HEK293 (cell line): ENCODE measurements around the gene ABCA3.

ENCODE experiments used
- FEZF1 ChIP-seq: fragments of 450-650 bp; formaldehyde crosslinking; IDR thresholded peaks from 2 replicates; pipeline ENCODE4 v1.5.1; 2016; ENCODE audit warnings: missing biosample characterization, missing genetic modification characterization
- KLF1 ChIP-seq: fragments of 450-650 bp; formaldehyde crosslinking; IDR thresholded peaks from 2 replicates; pipeline ENCODE4 v1.5.1; 2016; ENCODE audit warnings: missing biosample characterization, missing genetic modification characterization
- KLF8 ChIP-seq: fragments of 450-650 bp; formaldehyde crosslinking; IDR thresholded peaks from 2 replicates; pipeline ENCODE4 v1.5.1; 2016; ENCODE audit warnings: missing biosample characterization, missing genetic modification characterization
- KLF9 ChIP-seq: fragments of 450-650 bp; formaldehyde crosslinking; IDR thresholded peaks from 2 replicates; pipeline ENCODE4 v1.5.1; 2016; ENCODE audit warnings: missing biosample characterization, missing genetic modification characterization, low read depth
- MYNN ChIP-seq: fragments of 450-650 bp; formaldehyde crosslinking; IDR thresholded peaks from 2 replicates; pipeline ENCODE4 v1.5.1; 2016; ENCODE audit warnings: missing biosample characterization, missing genetic modification characterization, borderline replicate concordance
- OSR2 ChIP-seq: fragments of 450-650 bp; formaldehyde crosslinking; IDR thresholded peaks from 2 replicates; pipeline ENCODE4 v1.5.1; 2016; ENCODE audit warnings: missing biosample characterization, missing genetic modification characterization
- SCRT2 ChIP-seq: fragments of 450-650 bp; formaldehyde crosslinking; IDR thresholded peaks from 2 replicates; pipeline ENCODE4 v1.5.1; 2016; ENCODE audit warnings: missing biosample characterization, missing genetic modification characterization
- SETDB1 ChIP-seq: IDR thresholded peaks from one replicate; pipeline ENCODE4 v1.6.1; 2017; ENCODE audit warnings: mild to moderate bottlenecking, low read length, moderate library complexity, mixed read lengths; ENCODE audit not compliant: insufficient read length
- SP2 ChIP-seq: fragments of 450-650 bp; formaldehyde crosslinking; IDR thresholded peaks from 2 replicates; pipeline ENCODE4 v1.5.1; 2016; ENCODE audit warnings: missing biosample characterization, missing genetic modification characterization
- YY2 ChIP-seq: fragments of 450-650 bp; formaldehyde crosslinking; IDR thresholded peaks from 2 replicates; pipeline ENCODE4 v1.5.1; 2016; ENCODE audit warnings: missing biosample characterization, missing genetic modification characterization
- ZBTB17 ChIP-seq: fragments of 450-650 bp; formaldehyde crosslinking; IDR thresholded peaks from 2 replicates; pipeline ENCODE4 v1.5.1; 2016; ENCODE audit warnings: missing biosample characterization, missing genetic modification characterization
- ZNF26 ChIP-seq: fragments of 450-650 bp; formaldehyde crosslinking; IDR thresholded peaks from 2 replicates; pipeline ENCODE4 v1.5.1; 2016; ENCODE audit warnings: missing biosample characterization, missing genetic modification characterization
- ZNF324 ChIP-seq: fragments of 450-650 bp; formaldehyde crosslinking; IDR thresholded peaks from 2 replicates; pipeline ENCODE4 v1.5.1; 2016; ENCODE audit warnings: missing biosample characterization, missing genetic modification characterization
- ZNF335 ChIP-seq: fragments of 450-650 bp; formaldehyde crosslinking; conservative IDR thresholded peaks from 2 replicates; pipeline ENCODE4 v1.5.1; 2016; ENCODE audit warnings: missing biosample characterization, missing genetic modification characterization
- ZNF341 ChIP-seq: fragments of 450-650 bp; formaldehyde crosslinking; IDR thresholded peaks from 2 replicates; pipeline ENCODE4; 2016; ENCODE audit warnings: low read depth, missing biosample characterization, missing genetic modification characterization
- ZNF37A ChIP-seq: fragments of 450-650 bp; IDR thresholded peaks from 2 replicates; pipeline ENCODE4 v1.5.1; 2018; ENCODE audit warnings: missing biosample characterization, missing genetic modification characterization
- ZNF521 ChIP-seq: fragments of 450-650 bp; formaldehyde crosslinking; IDR thresholded peaks from 2 replicates; pipeline ENCODE4 v1.5.1; 2017; ENCODE audit warnings: missing biosample characterization, mild to moderate bottlenecking, missing genetic modification characterization
- ZNF530 ChIP-seq: fragments of 450-650 bp; formaldehyde crosslinking; IDR thresholded peaks from 2 replicates; pipeline ENCODE4 v1.5.1; 2016; ENCODE audit warnings: low read depth, missing biosample characterization, missing genetic modification characterization
- ZNF560 ChIP-seq: fragments of 450-650 bp; formaldehyde crosslinking; IDR thresholded peaks from 2 replicates; pipeline ENCODE4 v1.5.1; 2017; ENCODE audit warnings: missing biosample characterization, missing genetic modification characterization, borderline replicate concordance
- ZNF561 ChIP-seq: fragments of 450-650 bp; IDR thresholded peaks from 2 replicates; pipeline ENCODE4 v1.5.1; 2018; ENCODE audit warnings: missing biosample characterization, missing genetic modification characterization, borderline replicate concordance
- ZNF621 ChIP-seq: fragments of 450-650 bp; formaldehyde crosslinking; IDR thresholded peaks from 2 replicates; pipeline ENCODE4 v1.5.1; 2017; ENCODE audit warnings: missing biosample characterization, missing genetic modification characterization
- ZNF629 ChIP-seq: fragments of 450-650 bp; formaldehyde crosslinking; IDR thresholded peaks from 2 replicates; pipeline ENCODE4 v1.5.1; 2017; ENCODE audit warnings: missing biosample characterization, missing genetic modification characterization
- ZNF645 ChIP-seq: fragments of 450-650 bp; formaldehyde crosslinking; IDR thresholded peaks from 2 replicates; pipeline ENCODE4; 2016; ENCODE audit warnings: missing biosample characterization, missing genetic modification characterization
- ZNF664 ChIP-seq: fragments of 450-650 bp; formaldehyde crosslinking; IDR thresholded peaks from 2 replicates; pipeline ENCODE4 v1.5.1; 2016; ENCODE audit warnings: missing biosample characterization, missing genetic modification characterization
- ZNF777 ChIP-seq: fragments of 450-650 bp; formaldehyde crosslinking; IDR thresholded peaks from 2 replicates; pipeline ENCODE4 v1.5.1; 2017; ENCODE audit warnings: missing biosample characterization, missing genetic modification characterization, borderline replicate concordance
- ZNF791 ChIP-seq: fragments of 450-650 bp; formaldehyde crosslinking; IDR thresholded peaks from 2 replicates; pipeline ENCODE4 v1.5.1; 2016; ENCODE audit warnings: missing biosample characterization, missing genetic modification characterization
- ZSCAN30 ChIP-seq: fragments of 450-650 bp; IDR thresholded peaks from 2 replicates; pipeline ENCODE4 v1.5.1; 2018; ENCODE audit warnings: missing biosample characterization, mild to moderate bottlenecking, missing genetic modification characterization, moderate library complexity
- TF ChIP-seq, protein P1 (sequence below): fragments of 450-650 bp; formaldehyde crosslinking; IDR thresholded peaks from 2 replicates; pipeline ENCODE4 v1.5.1; 2016; ENCODE audit warnings: missing biosample characterization, missing genetic modification characterization
- TF ChIP-seq, protein P2 (sequence below): fragments of 450-650 bp; formaldehyde crosslinking; IDR thresholded peaks from 2 replicates; pipeline ENCODE4 v1.5.1; 2016; ENCODE audit warnings: missing biosample characterization, missing genetic modification characterization
- TF ChIP-seq, protein P3 (sequence below): fragments of 450-650 bp; formaldehyde crosslinking; IDR thresholded peaks from 2 replicates; pipeline ENCODE4 v1.5.1; 2017; ENCODE audit warnings: missing biosample characterization, missing genetic modification characterization

Gene ABCA3

GRCh38 chr16:2340564-2341455 is at the start of gene ABCA3 (continued):
- peak; percentile 67 for TF ChIP-seq ZBTB17
- TF ChIP-seq KLF1 (tag by site-specific recombination) = peak; percentile 55
- TF ChIP-seq ZSCAN30 = peak; percentile 95
- peak; percentile 38; the same call in 1 of the 2 replicates for TF ChIP-seq KLF9 (tag by site-specific recombination)
- TF ChIP-seq ZNF26 (tag by site-specific recombination) = no peak
- no peak for TF ChIP-seq ZNF791
- TF ChIP-seq SCRT2 (tag by site-specific recombination) = 0 out of 2 replicates have a peak, but pooled peaks have one; percentile 24
- TF ChIP-seq KLF8 = peak; percentile 67; the same call in 1 of the 2 replicates
- peak; percentile 88 for TF ChIP-seq ZNF324 (tag by site-specific recombination)
- TF ChIP-seq ZNF335 (tag by site-specific recombination) = peak; percentile 49; the same call in 1 of the 2 replicates
- no peak for TF ChIP-seq ZNF664 (tag by site-specific recombination)
- TF ChIP-seq ZNF777 = 0 out of 2 replicates have a peak, but pooled peaks have one; percentile 45
- TF ChIP-seq SETDB1 = peak; percentile 78
- peak; percentile 74 for TF ChIP-seq OSR2 (tag by site-specific recombination)
- TF ChIP-seq ZNF561 = peak; percentile 87; the same call in 1 of the 2 replicates
- TF ChIP-seq, protein P1, sequence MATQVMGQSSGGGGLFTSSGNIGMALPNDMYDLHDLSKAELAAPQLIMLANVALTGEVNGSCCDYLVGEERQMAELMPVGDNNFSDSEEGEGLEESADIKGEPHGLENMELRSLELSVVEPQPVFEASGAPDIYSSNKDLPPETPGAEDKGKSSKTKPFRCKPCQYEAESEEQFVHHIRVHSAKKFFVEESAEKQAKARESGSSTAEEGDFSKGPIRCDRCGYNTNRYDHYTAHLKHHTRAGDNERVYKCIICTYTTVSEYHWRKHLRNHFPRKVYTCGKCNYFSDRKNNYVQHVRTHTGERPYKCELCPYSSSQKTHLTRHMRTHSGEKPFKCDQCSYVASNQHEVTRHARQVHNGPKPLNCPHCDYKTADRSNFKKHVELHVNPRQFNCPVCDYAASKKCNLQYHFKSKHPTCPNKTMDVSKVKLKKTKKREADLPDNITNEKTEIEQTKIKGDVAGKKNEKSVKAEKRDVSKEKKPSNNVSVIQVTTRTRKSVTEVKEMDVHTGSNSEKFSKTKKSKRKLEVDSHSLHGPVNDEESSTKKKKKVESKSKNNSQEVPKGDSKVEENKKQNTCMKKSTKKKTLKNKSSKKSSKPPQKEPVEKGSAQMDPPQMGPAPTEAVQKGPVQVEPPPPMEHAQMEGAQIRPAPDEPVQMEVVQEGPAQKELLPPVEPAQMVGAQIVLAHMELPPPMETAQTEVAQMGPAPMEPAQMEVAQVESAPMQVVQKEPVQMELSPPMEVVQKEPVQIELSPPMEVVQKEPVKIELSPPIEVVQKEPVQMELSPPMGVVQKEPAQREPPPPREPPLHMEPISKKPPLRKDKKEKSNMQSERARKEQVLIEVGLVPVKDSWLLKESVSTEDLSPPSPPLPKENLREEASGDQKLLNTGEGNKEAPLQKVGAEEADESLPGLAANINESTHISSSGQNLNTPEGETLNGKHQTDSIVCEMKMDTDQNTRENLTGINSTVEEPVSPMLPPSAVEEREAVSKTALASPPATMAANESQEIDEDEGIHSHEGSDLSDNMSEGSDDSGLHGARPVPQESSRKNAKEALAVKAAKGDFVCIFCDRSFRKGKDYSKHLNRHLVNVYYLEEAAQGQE (tag by site-specific recombination) = peak; percentile 33; the same call in 1 of the 2 replicates
- no peak for TF ChIP-seq ZNF621 (tag by site-specific recombination)
- 0 out of 2 replicates have a peak, but pooled peaks have one; percentile 45 for TF ChIP-seq ZNF560
- no peak for TF ChIP-seq ZNF37A (tag by site-specific recombination)
- TF ChIP-seq, protein P2, sequence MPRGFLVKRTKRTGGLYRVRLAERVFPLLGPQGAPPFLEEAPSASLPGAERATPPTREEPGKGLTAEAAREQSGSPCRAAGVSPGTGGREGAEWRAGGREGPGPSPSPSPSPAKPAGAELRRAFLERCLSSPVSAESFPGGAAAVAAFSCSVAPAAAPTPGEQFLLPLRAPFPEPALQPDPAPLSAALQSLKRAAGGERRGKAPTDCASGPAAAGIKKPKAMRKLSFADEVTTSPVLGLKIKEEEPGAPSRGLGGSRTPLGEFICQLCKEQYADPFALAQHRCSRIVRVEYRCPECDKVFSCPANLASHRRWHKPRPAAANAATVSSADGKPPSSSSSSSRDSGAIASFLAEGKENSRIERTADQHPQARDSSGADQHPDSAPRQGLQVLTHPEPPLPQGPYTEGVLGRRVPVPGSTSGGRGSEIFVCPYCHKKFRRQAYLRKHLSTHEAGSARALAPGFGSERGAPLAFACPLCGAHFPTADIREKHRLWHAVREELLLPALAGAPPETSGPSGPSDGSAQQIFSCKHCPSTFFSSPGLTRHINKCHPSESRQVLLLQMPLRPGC = peak; percentile 57
- no peak for TF ChIP-seq ZNF530 (tag by site-specific recombination)
- TF ChIP-seq MYNN = no peak
- 0 out of 2 replicates have a peak, but pooled peaks have one; percentile 12 for TF ChIP-seq SP2 (tag by site-specific recombination)
- TF ChIP-seq ZNF645 (tag by site-specific recombination) = no peak
- no peak for TF ChIP-seq ZNF521
- TF ChIP-seq ZNF629 = peak; percentile 64; the same call in 1 of the 2 replicates
- TF ChIP-seq YY2 (tag by site-specific recombination) = no peak; the same call in 1 of the 2 replicates
- peak; percentile 89 for TF ChIP-seq ZNF341
- TF ChIP-seq, protein P3, sequence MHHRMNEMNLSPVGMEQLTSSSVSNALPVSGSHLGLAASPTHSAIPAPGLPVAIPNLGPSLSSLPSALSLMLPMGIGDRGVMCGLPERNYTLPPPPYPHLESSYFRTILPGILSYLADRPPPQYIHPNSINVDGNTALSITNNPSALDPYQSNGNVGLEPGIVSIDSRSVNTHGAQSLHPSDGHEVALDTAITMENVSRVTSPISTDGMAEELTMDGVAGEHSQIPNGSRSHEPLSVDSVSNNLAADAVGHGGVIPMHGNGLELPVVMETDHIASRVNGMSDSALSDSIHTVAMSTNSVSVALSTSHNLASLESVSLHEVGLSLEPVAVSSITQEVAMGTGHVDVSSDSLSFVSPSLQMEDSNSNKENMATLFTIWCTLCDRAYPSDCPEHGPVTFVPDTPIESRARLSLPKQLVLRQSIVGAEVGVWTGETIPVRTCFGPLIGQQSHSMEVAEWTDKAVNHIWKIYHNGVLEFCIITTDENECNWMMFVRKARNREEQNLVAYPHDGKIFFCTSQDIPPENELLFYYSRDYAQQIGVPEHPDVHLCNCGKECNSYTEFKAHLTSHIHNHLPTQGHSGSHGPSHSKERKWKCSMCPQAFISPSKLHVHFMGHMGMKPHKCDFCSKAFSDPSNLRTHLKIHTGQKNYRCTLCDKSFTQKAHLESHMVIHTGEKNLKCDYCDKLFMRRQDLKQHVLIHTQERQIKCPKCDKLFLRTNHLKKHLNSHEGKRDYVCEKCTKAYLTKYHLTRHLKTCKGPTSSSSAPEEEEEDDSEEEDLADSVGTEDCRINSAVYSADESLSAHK (tag by site-specific recombination) = peak; percentile 56; the same call in 1 of the 2 replicates
- no peak for TF ChIP-seq FEZF1
